NOMO-1 treated with DMSO at 0.1 percent for 48 hours (cell line): ENCODE results near the gene SULT4A1.

Experiments used
- DNase-seq: peaks from one replicate; lab custom pipeline; 2025; ENCODE audit not compliant: unreplicated experiment; lab: John Stamatoyannopoulos, UW

The SULT4A1 gene

GRCh38 chr22:43861529-43861928 lies 784 bp downstream of the SULT4A1 start:
- no peak for DNase-seq

- no peak for DNase-seq
Measured at GRCh38 chr22:43860831-43861230, 1.5 kb downstream of the SULT4A1 start.

- DNase-seq, result no peak
Measured at GRCh38 chr22:43860126-43860525, 2.2 kb downstream of the SULT4A1 start.

GRCh38 chr22:43859621-43860020 lies 2.7 kb downstream of the SULT4A1 start:
- DNase-seq, result no peak

- DNase-seq, result no peak
Measured at GRCh38 chr22:43859176-43859575, 3.1 kb downstream of the SULT4A1 start.

- no peak for DNase-seq
Measured at GRCh38 chr22:43858156-43858895, 4.0 kb downstream of the SULT4A1 start.

GRCh38 chr22:43857367-43857766 lies 4.9 kb downstream of the SULT4A1 start:
- no peak for DNase-seq

- DNase-seq, result no peak
Measured at GRCh38 chr22:43855431-43855830, 6.9 kb downstream of the SULT4A1 start.

- no peak for DNase-seq
Measured at GRCh38 chr22:43854786-43855271, 7.5 kb downstream of the SULT4A1 start.

- no peak for DNase-seq
Measured at GRCh38 chr22:43854121-43854785, 8.1 kb downstream of the SULT4A1 start.

- no peak for DNase-seq
Measured at GRCh38 chr22:43853328-43853931, 8.9 kb downstream of the SULT4A1 start.

GRCh38 chr22:43852573-43853327 lies 9.6 kb downstream of the SULT4A1 start:
- no peak for DNase-seq

GRCh38 chr22:43851979-43852307 lies 10.4 kb downstream of the SULT4A1 start:
- no peak for DNase-seq

GRCh38 chr22:43851058-43851978 lies 11.0 kb downstream of the SULT4A1 start:
- no peak for DNase-seq

GRCh38 chr22:43850529-43850928 lies 11.8 kb downstream of the SULT4A1 start:
- DNase-seq, result no peak

GRCh38 chr22:43849731-43850130 lies 12.6 kb downstream of the SULT4A1 start:
- DNase-seq, result no peak

GRCh38 chr22:43848366-43849171 lies 13.7 kb downstream of the SULT4A1 start:
- no peak for DNase-seq

- no peak for DNase-seq
Measured at GRCh38 chr22:43847376-43848289, 14.7 kb downstream of the SULT4A1 start.

- no peak for DNase-seq
Measured at GRCh38 chr22:43846966-43847365, 15.3 kb downstream of the SULT4A1 start.
